Epithelial cell of esophagus (primary cell): ENCODE measurements around the gene LRFN3.

Source experiments
- DNase-seq: peaks from one replicate; pipeline ENCODE4 v3.0.0; 2010; ENCODE audit warnings: low read depth
- H3K4me3 ChIP-seq: 2 replicates; pipeline ENCODE4 v1.5.1; 2011; ENCODE audit warnings: mild to moderate bottlenecking, low read length, control low read depth
- CTCF ChIP-seq: IDR thresholded peaks from 2 replicates; pipeline ENCODE4 v1.5.1; 2011; ENCODE audit warnings: low read depth, mild to moderate bottlenecking, low read length, control low read depth, inconsistent platforms; ENCODE audit not compliant: insufficient read depth; ENCODE audit errors: missing control alignments

The LRFN3 gene

GRCh38 chr19:35940078-35940775 is 4.1 kb downstream of the LRFN3 start:
- no peak overlapping the region for H3K4me3 ChIP-seq
- no peak for DNase-seq
- TF ChIP-seq CTCF: no peak

GRCh38 chr19:35940839-35941238 is 4.7 kb downstream of the LRFN3 start:
- no peak for TF ChIP-seq CTCF
- H3K4me3 ChIP-seq: no peak overlapping the region
- no peak for DNase-seq

- TF ChIP-seq CTCF: no peak
- DNase-seq: no peak
These were observed 6.1 kb downstream of the LRFN3 start for GRCh38 chr19:35942235-35942634.

DNA sequence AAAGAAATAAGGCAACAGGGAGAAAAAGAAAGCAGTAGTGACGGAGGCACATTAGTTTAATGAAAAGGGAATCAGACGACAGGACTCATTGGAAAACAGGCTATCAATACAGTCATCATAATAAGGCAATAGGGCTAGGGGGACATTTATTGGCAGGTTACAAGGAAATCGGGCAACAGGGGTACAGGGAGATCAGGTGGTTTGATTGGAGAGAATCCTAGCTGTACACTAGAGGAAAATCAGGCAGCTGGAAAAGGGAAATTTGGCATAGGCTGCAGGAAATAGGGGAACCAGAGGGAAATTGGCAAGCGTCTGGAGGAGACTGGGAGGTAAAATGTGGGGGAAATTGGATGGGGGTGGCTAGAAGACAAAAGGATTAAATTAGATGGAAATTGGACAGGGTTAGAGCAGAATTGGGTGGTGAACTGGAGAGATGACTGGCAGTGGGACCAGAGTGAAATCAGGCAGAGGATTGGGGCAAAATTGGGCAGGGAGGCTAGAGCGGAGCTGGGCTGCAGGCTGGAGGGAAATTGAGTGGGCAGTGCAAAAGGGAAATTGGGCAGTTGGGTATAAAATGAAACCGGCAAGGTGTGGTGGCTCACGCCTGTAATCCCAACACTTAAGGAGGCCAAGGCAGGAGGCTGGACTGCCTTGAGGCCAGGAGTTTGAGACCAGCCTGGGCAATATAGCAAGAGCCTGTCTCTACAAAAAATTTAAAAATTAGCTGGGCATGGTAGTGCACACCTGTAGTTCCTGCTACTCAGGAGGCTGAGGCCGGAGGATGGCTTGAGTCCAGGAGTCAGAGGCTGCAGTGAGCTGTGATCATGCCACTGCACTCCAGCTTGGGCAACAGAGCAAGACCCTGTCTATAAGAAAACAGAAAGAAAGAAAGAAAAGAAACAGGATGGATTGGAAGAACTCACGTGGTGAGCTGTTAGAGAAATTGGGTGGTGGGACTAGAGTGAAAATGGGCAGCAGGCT is 7.4 kb downstream of the LRFN3 start:
- H3K4me3 ChIP-seq: no peak overlapping the region
- DNase-seq: no peak
- TF ChIP-seq CTCF: no peak

More at GRCh38 chr19:35942235-35942634, 6.1 kb downstream of the LRFN3 start:
- no peak overlapping the region for H3K4me3 ChIP-seq

- H3K4me3 ChIP-seq: no peak overlapping the region
- TF ChIP-seq CTCF: no peak
- DNase-seq: no peak
These were observed 8.4 kb downstream of the LRFN3 start for GRCh38 chr19:35944556-35944955.

DNA sequence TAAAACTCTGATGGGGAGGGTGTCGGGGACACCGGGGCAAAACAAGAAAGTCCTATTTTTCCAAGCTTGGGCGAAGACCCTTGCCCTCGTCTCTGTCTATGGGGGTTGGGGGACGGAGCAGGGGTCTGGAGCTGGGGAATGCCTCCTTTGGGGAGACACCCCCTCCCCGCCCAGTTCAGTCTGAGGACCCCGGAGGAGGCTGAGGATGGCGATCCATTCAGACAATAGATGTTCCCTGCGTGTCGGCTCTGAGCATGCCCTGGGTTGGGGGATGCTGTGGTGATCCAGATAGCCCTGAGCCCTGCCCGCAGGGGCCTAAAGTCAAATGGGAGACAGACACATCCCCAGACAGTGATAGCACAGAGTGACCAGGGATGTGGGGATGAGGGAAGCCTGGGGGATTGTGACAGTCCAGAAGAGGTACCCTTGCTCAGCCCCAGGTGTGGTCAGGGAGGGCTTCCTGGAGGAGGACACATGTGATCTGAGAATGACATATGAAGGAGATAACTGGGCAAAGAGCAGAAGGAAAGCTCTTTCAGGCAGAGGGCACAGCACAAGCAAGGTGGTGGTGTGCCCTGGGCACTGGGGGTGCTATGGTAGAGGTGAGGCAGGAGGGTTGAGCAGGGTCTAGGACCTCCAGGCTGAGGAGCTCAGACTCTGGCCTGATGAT is 9.1 kb downstream of the LRFN3 start:
- no peak for TF ChIP-seq CTCF
- DNase-seq: no peak
- no peak overlapping the region for H3K4me3 ChIP-seq
